Brain pericyte (primary cell): ENCODE data around the gene ALDH1A3.

Source experiments
- DNase-seq: peaks from one replicate; pipeline ENCODE4 v3.0.0-alpha.2; 2012; ENCODE audit warnings: low read depth, low spot score

ALDH1A3 gene

DNA sequence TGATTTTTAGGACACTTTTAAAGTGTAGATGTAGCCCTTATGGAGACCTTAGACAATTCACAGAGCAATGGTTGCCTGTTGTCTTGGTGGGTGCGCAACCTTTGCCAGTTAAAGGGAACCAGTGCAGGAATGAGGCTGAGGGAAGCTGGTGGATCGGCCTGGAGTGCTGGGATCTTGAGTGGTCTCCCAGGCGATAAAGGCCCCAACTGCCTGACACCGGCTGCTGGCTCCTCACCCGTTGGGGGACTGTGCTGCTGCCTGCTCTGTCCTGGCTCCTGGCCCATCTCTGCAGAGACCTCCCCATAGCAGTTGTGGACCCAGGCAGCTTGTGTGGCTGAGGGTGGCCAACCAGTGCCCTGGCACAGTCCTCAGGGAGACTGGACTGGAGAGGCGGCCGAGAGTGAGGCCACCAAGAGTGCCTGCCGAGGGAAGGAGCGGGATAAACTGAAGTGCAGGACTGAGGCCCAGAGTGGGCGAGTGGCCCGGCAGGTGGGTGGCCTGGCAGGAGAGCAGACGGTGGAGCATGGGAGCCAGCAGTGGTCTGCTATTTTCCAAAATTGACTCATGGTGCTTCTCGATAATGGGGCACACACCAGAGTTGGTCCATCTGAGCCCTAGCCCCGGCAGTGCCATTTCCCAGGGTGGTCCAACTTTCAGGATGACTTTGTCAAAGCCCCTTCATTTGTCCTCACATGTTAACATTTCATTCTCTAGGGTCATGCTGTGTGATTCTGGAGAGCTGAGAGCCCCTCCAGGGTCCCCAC, 2.1 kb downstream of the ALDH1A3 start:
- no peak for DNase-seq

DNA sequence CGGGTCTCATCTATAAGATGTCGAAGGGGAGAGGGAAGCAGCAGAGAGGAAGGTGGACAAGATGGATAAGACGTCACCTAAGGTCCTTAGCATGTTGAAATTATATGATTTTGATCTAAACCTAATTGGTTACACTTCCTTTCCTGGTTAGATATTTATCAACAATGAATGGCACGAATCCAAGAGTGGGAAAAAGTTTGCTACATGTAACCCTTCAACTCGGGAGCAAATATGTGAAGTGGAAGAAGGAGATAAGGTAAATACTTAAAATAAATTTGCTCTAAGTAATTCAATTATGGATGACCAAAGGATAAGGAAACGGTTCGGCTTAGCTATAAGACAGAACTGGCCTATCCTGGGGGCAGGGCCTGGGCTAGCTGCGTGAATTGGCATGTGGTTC, 5.5 kb downstream of the ALDH1A3 start:
- no peak for DNase-seq

DNA sequence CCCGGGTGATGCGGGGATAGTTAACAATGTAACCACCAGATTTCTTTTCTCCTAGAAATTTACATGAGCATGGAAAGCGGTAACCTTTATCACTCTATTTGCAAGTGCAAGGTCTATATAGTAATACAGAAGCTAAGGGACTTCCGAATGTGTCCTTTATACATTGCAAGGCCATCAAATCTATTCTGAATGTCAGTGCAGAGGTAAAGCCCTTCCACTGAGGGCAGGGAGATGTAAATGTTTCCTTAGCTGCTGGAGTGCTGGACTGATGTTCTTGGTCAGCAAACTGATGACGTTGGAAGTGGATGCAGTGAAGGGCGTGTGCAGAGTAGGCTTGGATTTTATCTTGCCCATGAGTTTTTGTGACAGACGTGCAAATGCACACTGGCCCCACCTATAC, 6.2 kb downstream of the ALDH1A3 start:
- DNase-seq, result no peak

DNA sequence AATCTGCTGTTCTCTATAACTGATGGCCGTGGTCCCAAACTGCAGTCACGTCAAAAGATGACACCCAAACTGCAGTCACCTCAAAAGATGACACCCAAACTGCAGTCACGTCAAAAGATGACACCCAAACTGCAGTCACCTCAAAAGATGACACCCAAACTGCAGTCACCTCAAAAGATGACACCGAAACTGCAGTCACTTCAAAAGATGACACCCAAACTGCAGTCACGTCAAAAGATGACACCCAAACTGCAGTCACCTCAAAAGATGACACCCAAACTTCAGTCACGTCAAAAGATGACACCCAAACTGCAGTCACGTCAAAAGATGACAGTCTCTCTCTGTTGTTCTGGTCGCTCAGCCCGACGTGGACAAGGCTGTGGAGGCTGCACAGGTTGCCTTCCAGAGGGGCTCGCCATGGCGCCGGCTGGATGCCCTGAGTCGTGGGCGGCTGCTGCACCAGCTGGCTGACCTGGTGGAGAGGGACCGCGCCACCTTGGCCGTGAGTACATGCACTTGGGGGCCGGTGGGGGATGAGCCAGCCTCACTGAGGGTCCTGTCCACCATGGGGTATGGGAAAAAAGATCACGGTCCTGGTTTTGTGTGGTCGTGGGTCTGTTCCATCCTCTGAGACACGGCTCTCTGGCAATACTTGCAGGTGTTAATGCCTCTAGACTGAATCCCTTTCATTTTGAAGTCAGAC, 7.7 kb downstream of the ALDH1A3 start:
- no peak for DNase-seq

DNA sequence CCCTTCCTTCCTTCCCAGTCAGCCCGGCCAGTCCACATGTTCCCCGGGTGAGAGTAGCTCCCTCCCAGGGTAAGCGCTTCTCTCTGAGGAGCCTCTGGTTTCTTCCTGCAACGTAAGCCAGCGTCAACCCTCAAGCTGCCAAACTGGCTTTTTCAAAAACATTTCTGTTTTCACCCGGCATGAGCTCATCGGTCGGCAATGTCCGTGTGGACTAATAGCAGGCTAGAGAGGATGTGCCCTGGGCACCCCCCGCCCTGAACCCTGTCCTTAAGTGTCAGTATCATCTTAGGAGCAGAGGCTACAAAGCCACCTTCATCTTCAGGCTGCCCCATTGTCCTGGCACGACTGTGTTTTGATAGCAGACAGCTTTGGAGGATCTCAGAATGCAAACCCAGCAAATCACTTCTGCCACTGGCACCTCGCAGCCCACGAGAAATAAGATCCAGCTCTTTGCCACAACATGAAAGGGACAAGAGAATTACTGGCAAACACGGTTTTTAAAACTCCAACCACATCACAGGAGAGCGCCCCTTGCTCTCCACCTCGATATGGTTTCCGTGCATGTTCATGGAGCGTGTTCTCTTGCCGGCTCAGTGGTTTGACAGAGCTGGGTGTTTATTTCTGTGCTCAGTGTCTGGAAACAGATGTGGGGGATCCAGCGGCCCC, 9.9 kb downstream of the ALDH1A3 start:
- no peak for DNase-seq

DNA sequence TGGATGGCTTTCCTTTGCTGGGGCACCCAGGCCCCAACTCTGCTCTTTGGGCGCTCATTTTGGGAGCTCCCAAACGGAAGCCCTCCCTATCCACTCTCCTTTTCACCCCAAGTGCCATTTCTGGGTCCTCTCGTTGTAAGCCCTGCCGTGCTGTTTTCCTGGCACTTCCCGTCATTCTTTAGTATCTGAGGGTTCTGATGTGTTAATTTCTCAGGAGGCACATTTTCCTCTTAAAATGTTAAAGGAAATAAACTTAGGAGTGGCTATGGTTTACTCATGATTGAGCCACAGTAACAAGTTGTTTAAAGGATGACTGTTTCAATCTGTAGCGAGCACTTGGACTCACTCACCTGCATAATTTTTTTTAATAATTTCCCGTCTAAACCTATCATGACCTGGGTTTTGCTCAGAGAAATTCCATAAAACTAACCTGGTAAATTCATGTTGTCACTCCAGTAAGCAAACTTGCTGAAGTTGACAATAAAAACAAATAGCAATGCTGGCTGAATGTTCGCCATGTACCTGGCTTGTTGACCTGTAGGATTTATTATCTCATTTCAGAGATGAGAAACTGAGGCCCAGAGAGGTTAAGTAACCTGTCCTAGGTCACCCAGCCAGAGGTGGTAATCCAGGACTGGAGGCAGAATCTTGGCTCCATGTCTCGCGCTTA, 10.6 kb downstream of the ALDH1A3 start:
- DNase-seq, result no peak

DNA sequence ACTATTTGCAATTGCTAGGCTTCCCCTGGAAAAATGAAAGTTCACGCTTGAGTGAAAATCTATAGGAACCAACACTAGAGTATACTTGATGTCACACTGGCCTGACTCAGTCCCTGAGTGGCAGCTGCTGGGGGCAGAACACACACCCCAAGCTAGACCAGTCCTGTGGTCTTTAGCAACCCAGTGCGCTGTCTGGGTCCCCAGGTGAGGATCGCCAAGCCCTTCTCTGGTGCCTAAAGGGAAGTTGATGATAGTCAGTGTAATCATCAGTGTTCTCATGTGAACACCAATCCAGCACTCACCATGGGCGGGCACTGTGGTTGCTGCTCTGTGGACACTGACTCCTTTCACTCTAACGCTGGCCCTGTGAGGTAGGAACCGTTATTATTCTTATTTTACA, 11.2 kb downstream of the ALDH1A3 start:
- no peak for DNase-seq

DNA sequence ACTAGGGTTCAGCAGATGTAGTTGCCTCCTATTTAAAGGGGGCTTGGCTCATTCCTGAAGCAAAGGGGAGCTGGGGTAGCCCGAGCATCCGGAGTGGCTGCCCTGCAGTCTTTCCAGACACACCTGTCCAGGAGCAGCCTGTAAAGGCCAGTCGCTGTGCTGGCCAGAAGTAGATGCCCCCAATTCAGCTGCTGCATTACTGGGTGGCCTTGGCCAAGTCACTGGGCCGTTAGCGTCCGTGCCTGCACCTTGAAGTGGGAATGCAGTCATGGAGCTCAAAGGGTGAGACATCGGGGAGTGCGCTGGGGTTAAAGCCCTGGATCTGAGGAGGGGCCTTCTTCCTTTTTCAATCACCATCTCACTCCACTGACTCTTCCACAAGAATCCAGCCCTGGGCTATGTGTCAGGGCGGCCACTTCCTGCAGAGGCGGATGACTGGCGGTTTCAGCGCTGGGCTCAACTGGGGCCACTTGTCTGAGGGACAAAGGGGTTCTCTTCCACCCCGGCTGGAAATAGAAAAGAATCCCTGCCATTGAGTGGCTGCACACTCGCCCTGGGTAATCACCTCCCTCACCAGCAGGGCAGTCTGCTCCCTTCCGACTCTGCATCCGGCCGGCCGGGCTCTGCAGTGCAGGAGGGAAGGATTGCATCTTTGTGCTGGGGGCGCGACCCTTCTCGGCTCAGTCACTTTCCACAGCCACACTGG, 11.8 kb downstream of the ALDH1A3 start:
- no peak for DNase-seq

DNA sequence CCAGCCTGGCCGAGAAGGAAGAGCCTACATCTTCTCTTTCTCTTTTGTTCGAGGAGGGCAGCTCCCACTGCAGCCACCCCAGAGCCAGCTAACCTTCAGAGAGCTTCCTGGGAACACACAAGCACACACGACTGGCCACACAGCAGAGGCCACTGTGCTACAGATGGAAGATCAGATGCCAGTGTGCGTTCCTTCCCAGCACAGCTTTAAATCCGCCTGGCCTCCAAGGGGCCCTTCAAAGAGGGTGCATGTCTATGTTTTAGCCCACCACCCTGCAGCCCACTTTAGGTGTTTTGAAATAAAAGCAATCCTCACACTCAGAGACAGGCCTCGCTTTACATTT, 12.4 kb downstream of the ALDH1A3 start:
- no peak for DNase-seq

DNA sequence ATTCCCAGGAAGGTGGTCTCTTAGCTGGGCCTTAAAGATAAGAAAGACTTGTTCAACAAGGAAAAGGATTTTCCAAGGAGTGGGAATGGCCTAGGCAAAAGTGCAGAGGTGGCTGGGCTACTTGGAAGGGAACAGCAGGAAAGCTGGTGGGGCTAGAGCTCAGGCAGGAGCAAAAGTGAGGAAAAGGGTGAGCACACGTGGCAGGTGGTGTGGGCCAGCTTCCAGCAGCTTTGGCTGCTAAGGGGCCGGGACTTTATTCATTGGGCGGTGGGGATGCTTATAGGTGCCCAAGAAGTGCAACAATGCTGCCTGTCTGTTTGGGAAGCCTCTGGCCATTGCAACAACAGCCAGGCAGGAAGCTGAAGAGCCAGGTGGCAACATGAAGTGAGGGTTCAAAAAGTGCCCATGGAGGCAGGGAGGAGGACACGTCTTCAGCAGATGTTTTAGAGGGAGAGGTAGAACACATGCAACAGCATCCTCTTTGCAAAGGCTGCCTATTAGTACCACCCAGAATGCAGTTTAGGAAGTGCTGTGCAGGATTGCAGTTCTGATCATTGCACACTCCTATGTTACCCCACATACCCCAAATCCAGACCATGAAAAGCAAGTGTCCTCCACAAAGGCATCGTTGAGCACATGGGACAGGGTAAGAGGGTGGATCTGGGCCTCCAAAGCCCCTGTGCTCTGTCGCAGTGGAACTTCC, 13.8 kb downstream of the ALDH1A3 start:
- no peak for DNase-seq

DNA sequence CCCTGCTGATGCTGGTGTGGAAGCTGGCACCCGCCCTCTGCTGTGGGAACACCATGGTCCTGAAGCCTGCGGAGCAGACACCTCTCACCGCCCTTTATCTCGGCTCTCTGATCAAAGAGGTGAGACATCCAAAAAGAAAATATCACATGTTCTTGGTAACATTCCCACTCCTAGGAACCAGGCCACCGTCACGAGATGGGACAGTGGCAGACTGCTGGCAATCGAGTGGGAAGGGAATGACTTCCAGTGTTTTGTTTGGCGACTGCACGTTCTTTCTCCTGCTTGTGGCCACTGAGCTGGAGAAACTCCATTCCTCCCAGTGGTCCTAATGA, 14.3 kb downstream of the ALDH1A3 start:
- DNase-seq, result no peak

DNA sequence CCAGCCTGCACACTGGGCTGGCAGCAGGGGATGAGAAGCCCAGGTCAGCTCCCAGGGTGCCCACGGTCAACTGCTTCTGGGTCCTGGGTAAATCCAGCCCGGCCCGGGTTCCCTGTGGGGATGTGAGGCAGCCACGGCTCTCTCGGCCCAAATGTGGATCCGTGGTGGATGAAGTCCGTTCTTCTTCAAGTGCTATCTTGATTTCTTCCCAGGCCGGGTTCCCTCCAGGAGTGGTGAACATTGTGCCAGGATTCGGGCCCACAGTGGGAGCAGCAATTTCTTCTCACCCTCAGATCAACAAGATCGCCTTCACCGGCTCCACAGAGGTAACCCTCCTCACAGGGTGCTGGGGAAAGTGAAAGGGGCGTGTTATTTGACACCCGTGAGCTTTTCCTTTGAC, 16.1 kb downstream of the ALDH1A3 start:
- no peak for DNase-seq

DNA sequence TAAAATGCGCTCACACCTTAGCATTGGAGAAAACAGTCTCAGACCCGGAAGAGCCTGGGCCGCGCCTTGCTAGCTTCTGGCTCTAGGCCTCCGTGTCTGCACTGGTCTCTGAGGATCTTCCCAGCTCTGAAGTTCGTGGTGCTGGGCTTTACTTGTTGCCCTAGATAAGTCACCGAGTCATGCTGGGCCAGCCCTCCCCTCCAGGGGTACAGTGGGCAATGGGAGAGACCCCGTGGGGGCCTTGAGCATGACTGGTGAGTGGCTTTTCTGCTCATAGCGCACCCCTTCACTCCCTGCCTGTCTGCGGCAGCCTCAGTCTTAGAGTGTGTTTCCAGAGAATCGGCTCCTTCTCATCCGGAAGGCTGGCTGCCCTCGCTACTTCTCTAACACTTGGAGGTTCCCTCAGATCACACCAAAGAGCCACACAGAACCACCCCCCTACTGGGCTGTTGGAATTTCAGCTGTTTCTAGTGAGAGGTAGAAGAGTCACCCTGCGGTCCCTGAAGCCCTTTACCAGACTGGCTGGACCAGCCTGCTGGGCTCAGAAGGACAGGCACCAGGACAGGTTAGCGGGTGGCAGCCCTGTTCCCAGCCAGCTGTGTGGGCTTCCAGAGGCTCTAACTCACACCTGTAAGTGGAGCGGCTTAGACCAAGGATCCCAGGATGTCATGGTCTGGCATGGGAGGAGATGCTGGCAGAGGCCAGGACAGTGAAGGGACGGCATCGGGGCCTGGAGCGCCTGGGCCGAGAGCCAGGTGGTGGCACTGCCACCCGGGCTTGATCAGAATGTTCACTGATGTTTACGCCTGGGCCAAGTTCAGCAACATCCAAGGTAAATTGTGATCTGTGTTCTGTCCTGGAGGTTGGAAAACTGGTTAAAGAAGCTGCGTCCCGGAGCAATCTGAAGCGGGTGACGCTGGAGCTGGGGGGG, 17.9 kb downstream of the ALDH1A3 start:
- DNase-seq, result no peak

DNA sequence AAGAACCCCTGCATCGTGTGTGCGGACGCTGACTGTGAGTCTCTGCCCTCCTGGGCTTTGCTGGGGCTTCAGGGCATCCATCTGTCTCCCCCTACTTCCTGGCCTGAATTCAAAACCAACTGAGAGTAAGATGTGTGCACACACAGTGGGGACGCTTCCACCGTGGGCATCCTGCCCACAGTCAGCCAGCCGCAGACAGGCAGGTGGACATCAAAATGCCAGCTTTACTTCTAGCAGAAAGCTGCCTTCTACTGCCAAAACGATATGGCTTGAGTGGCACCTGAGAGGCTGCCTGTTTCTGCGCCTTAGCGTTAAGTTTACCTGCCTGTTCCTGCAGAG, 18.5 kb downstream of the ALDH1A3 start:
- no peak for DNase-seq

DNA sequence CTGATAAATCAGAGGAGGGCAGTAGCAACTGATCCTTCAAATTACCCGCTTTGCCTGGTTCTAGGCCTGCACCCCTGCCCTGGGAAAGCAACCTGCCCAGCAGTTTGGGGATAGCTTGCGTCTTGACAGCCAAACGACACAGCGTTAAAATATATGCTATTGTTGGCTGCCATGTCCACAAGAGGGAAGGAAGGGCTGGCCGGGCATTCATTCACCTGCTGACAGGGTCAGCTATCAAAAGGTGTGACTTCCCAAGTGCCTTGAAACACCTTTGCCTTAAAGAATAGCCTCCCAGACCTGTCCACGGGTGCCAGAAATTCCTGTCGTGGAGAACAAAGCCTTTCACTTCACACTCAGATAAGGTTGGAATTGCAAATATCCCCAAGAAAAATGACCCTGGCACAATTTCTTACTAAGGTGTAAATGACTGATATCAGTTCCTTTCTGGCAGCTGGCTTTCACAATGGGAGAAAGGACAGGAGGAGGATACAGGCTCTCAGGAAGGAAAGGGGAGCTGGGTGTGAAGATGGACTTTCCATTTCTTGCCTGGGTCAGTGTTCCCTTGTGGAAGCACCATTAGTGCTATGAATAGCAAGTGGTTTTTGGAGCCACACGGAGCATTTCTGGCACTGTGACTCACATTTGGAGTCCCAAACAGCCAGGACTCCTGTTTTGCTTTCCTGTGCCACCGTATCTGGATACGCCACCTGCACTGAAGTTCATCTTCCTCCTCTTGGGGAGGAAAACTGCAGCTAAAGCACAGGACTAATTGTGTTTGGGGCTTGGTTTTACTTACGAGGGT, 19.2 kb downstream of the ALDH1A3 start:
- DNase-seq, result no peak

DNA sequence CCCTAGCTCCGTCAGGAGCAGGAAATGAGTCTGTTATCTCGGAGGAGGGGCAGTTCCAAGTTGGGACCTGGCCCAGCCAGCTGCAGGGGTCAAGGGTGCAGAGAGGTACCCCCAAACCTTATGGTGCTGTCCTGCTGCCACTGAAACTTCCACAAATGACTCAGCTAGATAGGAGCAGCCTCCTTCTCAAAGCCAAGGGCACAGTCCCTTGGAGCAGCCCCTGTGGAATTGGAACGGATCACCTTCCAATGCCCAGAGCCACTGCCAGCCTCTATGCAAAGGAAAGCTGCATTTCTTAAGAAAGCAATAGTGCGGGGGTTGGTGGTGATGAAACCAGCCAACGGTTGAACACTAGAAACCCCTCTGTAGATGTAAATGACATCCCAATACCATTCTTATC, 20.0 kb downstream of the ALDH1A3 start:
- no peak for DNase-seq

DNA sequence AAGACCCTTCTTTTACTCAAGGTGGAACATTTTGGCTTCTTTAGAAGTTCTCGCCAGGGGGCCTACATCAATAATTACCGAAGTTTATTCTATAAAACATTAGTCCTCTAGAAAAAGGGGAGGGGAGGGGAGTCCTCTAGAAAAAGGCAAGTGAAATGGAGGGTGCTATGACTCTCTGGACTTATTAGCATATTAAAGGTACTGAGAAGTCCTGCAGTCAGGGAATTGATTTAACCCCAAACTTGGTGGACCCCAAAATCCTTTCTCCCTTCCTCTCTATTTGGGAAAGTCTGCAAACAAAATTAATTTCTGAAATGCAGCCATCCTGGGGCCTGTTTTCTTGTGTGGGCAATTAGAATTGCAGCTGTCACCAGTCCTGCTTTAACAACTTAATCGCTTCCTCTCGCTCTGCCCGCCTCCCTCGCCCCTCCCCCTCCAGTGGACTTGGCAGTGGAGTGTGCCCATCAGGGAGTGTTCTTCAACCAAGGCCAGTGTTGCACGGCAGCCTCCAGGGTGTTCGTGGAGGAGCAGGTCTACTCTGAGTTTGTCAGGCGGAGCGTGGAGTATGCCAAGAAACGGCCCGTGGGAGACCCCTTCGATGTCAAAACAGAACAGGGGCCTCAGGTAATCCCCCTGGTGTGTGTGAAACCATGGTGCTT, 20.6 kb downstream of the ALDH1A3 start:
- DNase-seq, result no peak

DNA sequence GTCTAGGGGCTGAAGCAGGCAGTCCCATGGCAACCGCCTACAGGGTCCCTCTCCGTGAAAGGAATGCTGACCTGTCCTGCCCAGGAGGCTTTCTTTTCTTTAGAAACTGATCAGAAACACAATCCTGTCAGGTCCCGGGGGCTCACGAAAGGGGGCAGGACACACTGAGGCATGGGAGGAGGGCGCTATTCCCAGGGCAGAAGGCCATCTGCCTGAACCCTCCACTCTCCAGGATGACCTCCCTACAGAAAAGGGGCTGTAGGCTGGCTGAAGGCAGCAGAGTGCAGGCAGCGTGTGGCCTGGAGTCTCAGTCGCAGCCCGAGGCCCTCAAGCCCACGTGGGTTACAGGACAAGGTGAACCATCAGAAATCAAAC, 21.2 kb downstream of the ALDH1A3 start:
- DNase-seq, result no peak

DNA sequence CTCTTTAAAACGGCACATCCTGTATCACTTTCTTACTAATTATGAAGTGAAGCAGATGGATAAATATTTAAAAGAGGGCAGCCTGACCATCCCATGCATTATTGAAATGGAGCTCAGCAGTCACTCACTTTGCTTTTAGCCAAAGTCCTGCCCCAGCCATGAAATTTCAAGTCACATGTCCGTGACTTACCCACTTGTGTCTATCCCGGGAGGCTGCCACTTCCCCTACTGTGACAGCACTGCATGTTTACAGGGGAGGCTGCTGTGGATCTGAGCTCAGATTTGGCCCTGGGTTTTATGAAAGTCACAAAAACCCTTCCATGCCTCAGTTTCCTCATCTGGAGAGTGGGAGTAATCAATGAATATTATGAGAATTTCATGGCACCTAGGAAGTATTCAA, 21.7 kb downstream of the ALDH1A3 start:
- no peak for DNase-seq
